ENCODE measurements around the gene PTPRH. TPM values are rescaled to one million over a fixed set of nuclear protein-coding genes. Genes with fewer than 3 reads are reported as not detected.

PTPRH gene
- polyA plus RNA-seq, 1 donor from 2014 or later: 0.54 TPM

- Histone ChIP-seq H4K20me1 (ENCODE audit: insufficient read depth) (no peaks in the 10 kb centered on the region), H3K9me3 (ENCODE audit: low read length) (no peaks in the 10 kb centered on the region), H3K9ac (ENCODE audit: low read length) (no peak overlapping the region), H3F3A (ENCODE audit: insufficient read depth, low read length, poor library complexity, severe bottlenecking) (no peaks in the 10 kb centered on the region), H3K4me2 (ENCODE audit: low read length) (no peak overlapping the region), H3K27me3 (ENCODE audit: insufficient read depth, low read depth, low read length) (no peaks in the 10 kb centered on the region), H3K9me2 (ENCODE audit: insufficient read depth, low read length) (no peaks in the 10 kb centered on the region), H3K36me3 (ENCODE audit: insufficient read depth, low read length) (peaks cover 9% of the 10 kb centered on the region), H3K79me2 (replicated peaks; ENCODE audit: insufficient read depth, low read length) (no peaks in the 10 kb centered on the region), H3K27ac (ENCODE audit: low read length) (no peak overlapping the region), H2AFZ (ENCODE audit: low read depth, low read length) (no peak overlapping the region), H3K4me3 (ENCODE audit: low read length) (no peak overlapping the region)
- no peak for TF ChIP-seq TAF1 (IDR thresholded peaks at IDR 0.05; ENCODE audit: low read depth)
- TF ChIP-seq CTCF (IDR thresholded peaks at IDR 0.05; ENCODE audit: poor library complexity, severe bottlenecking): no peak
- TF ChIP-seq EP300 (conservative IDR thresholded peaks at IDR 0.05; ENCODE audit: poor library complexity, severe bottlenecking): no peak
- no peak for TF ChIP-seq REST (IDR thresholded peaks at IDR 0.05; ENCODE audit: borderline replicate concordance)
- no peak for TF ChIP-seq MXI1 (conservative IDR thresholded peaks at IDR 0.05; ENCODE audit: poor library complexity, severe bottlenecking)
Measured at GRCh38 chr19:55238030-55238429, 28.7 kb upstream of the PTPRH start.

- no peak for TF ChIP-seq EP300 (conservative IDR thresholded peaks at IDR 0.05; ENCODE audit: poor library complexity, severe bottlenecking)
- no peak for TF ChIP-seq EZH2 (IDR thresholded peaks at IDR 0.05; ENCODE audit: borderline replicate concordance, insufficient read depth, low read length, poor library complexity, severe bottlenecking)
- no peak for TF ChIP-seq REST (IDR thresholded peaks at IDR 0.05; ENCODE audit: borderline replicate concordance)
- TF ChIP-seq SMC3 (conservative IDR thresholded peaks at IDR 0.05; ENCODE audit: poor library complexity): no peak
- no peak for TF ChIP-seq POLR2AphosphoS5 (IDR thresholded peaks at IDR 0.05)
- H3F3A ChIP-seq (ENCODE audit: insufficient read depth, low read length, poor library complexity, severe bottlenecking): no peaks in the 10 kb centered on the region
- no peaks in the 10 kb centered on the region for H3K9me3 ChIP-seq (ENCODE audit: low read length)
- no peak overlapping the region for H3K9ac ChIP-seq (ENCODE audit: low read length)
- H3K79me2 ChIP-seq (replicated peaks; ENCODE audit: insufficient read depth, low read length): no peaks in the 10 kb centered on the region
- H3K27me3 ChIP-seq (ENCODE audit: insufficient read depth, low read depth, low read length): no peaks in the 10 kb centered on the region
- peaks cover 9% of the 10 kb centered on the region for H3K36me3 ChIP-seq (ENCODE audit: insufficient read depth, low read length)
- H3K4me3 ChIP-seq (ENCODE audit: low read length): no peak overlapping the region
- H3K27ac ChIP-seq (ENCODE audit: low read length): no peak overlapping the region
- H2AFZ ChIP-seq (ENCODE audit: low read depth, low read length): no peak overlapping the region
- H3K9me2 ChIP-seq (ENCODE audit: insufficient read depth, low read length): no peaks in the 10 kb centered on the region
- no peaks in the 10 kb centered on the region for H4K20me1 ChIP-seq (ENCODE audit: insufficient read depth)
- no peak overlapping the region for H3K4me2 ChIP-seq (ENCODE audit: low read length)
Measured at GRCh38 chr19:55232986-55233385, 23.7 kb upstream of the PTPRH start.

Data from neural cell (in vitro differentiated cells).